Colonic mucosa (tissue), 4 donors: ENCODE measurements around the gene SNX3. TPM values are rescaled to one million over a fixed set of nuclear protein-coding genes. Genes with fewer than 3 reads are reported as not detected.
"Not testable (repeated sequence)": the region's sequence is repeated elsewhere in the genome, so short reads cannot be mapped to it uniquely, and the experiment has no call there.

Source experiments
- DNase-seq: peaks from one replicate; pipeline ENCODE4 v3.0.0-alpha.2; 2020
- H3K27ac ChIP-seq: fragments of 200-600 bp; one replicate; pipeline ENCODE4 v1.8.0; 2021
- H3K27me3 ChIP-seq: fragments of 200-600 bp; one replicate; pipeline ENCODE4 v1.8.0; 2021
- H3K36me3 ChIP-seq: fragments of 200-600 bp; one replicate; pipeline ENCODE4 v1.8.0; 2021
- H3K4me1 ChIP-seq: fragments of 200-600 bp; one replicate; pipeline ENCODE4 v1.8.0; 2021; ENCODE audit warnings: mild to moderate bottlenecking
- H3K4me3 ChIP-seq: fragments of 200-600 bp; one replicate; pipeline ENCODE4 v1.8.0; 2021
- H3K9ac ChIP-seq, 2 donors: one replicate each; pipeline ENCODE4 v1.7.0; 2013; ENCODE audit warnings: control low read depth in 2 of 2, low read depth in 2 of 2, low read length in 2 of 2
- H3K9me3 ChIP-seq: fragments of 200-600 bp; one replicate; pipeline ENCODE4 v1.8.0; 2021
- CTCF ChIP-seq: fragments of 200-600 bp; IDR thresholded peaks from one replicate; pipeline ENCODE4 v1.8.0; 2022; ENCODE audit warnings: antibody characterized with exemption, mild to moderate bottlenecking
- intact Hi-C: fragments of 100-400 bp; cut with DNase I; formaldehyde crosslinking; loops from one replicate; pipeline ENCODE4 v1.14.1; 2022
- total RNA-seq, 2 donors: library from RNA; stranded (reverse); fragmentation: NEBNext Ultra II Directional in 1 of 2; extraction: Animal tissue kit (Norgen Biotek cat#: 25700) in 1 of 2; gene quantifications; one replicate each; pipeline ENCODE4 v1.2.1, GENCODE V29; 2021
- donor health status: healthy.
- donor health status: DM: no; HTN: no; CAD: no.
- donor health status: DM: no; HTN: no; CAD: no.

The SNX3 gene
- total RNA-seq, 2 donors from 2014 or later: 118 to 143 TPM

GRCh38 chr6:108247965-108248536 lies 12.8 kb downstream of the SNX3 start:
- Histone ChIP-seq H3K4me3 (no peak overlapping the region), H3K9me3 (no peaks in the 10 kb centered on the region), H3K9ac (no peak overlapping the region), H3K27ac (no peak overlapping the region), H3K36me3 (no peaks in the 10 kb centered on the region), H3K27me3 (no peaks in the 10 kb centered on the region), H3K4me1 (no peaks in the 10 kb centered on the region)
- no peak for TF ChIP-seq CTCF
- DNase-seq: no peak
- intact Hi-C loops: no loop called here

DNA sequence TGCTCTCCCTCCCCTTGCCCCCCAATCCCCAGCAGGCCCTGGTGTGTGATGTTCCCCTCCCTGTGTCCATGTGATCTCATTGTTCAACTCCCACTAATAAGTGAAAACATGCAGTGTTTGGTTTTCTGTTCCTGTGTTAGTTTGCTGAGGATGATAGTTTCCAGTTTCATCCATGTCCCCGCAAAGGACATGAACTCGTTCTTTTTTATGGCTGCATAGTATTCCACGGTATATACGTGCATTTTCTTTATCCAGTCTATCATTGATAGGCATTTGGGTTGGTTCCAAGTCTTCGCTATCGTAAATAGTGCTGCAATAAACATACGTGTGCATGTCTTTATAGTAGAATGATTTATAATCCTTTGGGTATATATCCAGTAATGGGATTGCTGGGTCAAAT lies 15.7 kb downstream of the SNX3 start:
- H3K9ac ChIP-seq, intact Hi-C loops, H3K27me3 ChIP-seq, H3K36me3 ChIP-seq, H3K27ac ChIP-seq, H3K4me1 ChIP-seq, H3K4me3 ChIP-seq, H3K9me3 ChIP-seq, DNase-seq: not testable (repeated sequence)

- no peak for TF ChIP-seq CTCF
- no peaks in the 10 kb centered on the region for H3K36me3 ChIP-seq
- H3K9ac ChIP-seq: no peak overlapping the region
- H3K4me3 ChIP-seq: no peak overlapping the region
- H3K9me3 ChIP-seq: no peaks in the 10 kb centered on the region
- H3K27me3 ChIP-seq: no peaks in the 10 kb centered on the region
- no peak overlapping the region for H3K27ac ChIP-seq
- no peak for DNase-seq
- no peaks in the 10 kb centered on the region for H3K4me1 ChIP-seq
- intact Hi-C loops: no loop called here
These were observed 17.0 kb downstream of the SNX3 start for GRCh38 chr6:108243836-108244235.

DNA sequence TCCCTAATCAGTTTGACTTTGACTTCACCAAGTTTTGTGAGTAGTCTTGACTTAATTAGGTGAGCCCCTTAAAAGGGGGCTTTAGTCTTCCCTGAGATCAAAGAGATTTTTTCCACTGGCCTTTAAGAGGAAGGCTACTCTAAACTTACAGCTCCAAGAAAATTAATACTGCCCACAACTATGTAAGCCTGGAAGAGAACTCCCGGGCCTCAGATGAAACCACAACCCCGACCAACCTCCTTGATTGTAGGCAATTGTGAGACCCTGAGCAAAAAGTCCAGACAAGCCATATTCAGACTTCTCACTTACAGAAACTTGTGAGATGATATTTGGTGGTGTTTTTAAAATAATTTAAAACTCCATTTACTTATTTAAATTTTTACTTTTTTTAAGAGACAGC lies 18.1 kb downstream of the SNX3 start:
- H3K27ac ChIP-seq: no peak overlapping the region
- TF ChIP-seq CTCF: no peak
- H3K4me3 ChIP-seq: no peak overlapping the region
- DNase-seq: no peak
- no peaks in the 10 kb centered on the region for H3K36me3 ChIP-seq
- H3K27me3 ChIP-seq: no peaks in the 10 kb centered on the region
- H3K4me1 ChIP-seq: no peaks in the 10 kb centered on the region
- H3K9me3 ChIP-seq: no peaks in the 10 kb centered on the region
- intact Hi-C loops: no loop called here
- H3K9ac ChIP-seq: no peak overlapping the region

DNA sequence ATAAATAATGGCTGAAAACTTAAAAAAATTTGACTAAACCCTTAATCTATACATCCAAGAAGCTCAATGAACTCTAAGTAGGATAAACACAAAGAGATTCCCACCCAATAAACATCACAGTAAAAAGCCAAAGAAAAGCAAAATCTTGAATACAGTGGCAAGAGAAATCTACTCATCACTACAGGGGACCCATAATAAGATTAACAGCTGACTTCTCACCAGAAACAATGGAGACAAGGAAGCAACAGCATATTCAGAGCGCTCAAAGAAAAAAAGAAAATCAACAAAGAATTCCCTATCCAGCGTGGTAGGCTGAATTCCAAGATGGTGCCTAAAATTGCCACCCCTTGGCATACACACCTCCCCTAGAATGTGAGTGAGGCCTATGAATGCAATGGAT lies 18.6 kb downstream of the SNX3 start:
- H3K36me3 ChIP-seq: no peaks in the 10 kb centered on the region
- no peak overlapping the region for H3K27ac ChIP-seq
- intact Hi-C loops: no loop called here
- no peak overlapping the region for H3K9ac ChIP-seq
- H3K27me3 ChIP-seq: no peaks in the 10 kb centered on the region
- no peaks in the 10 kb centered on the region for H3K4me1 ChIP-seq
- DNase-seq: no peak
- H3K4me3 ChIP-seq: no peak overlapping the region
- TF ChIP-seq CTCF: no peak
- no peaks in the 10 kb centered on the region for H3K9me3 ChIP-seq

DNA sequence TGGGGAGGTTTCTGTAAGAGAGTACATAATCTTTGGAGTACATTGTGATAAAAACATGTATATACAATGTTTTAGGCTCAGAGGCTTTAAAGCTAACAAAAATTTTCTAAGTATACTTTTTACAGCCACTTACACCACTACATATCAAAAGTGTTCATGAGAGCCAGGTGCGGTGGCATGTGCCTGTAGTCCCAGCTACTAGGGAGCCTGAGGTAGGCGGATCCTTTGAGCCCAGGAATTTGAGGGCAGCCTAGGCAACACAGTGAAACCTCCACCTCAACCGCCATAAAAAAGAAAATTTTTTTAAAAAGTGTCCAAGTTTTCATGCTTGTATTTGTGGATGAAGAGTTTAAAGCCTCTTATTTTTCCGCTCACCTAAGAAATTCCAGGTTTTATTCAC lies 22.5 kb downstream of the SNX3 start:
- H3K36me3 ChIP-seq: no peaks in the 10 kb centered on the region
- no peak overlapping the region for H3K9ac ChIP-seq
- no peak overlapping the region for H3K4me3 ChIP-seq
- no peak overlapping the region for H3K27ac ChIP-seq
- no peak for TF ChIP-seq CTCF
- H3K27me3 ChIP-seq: no peaks in the 10 kb centered on the region
- intact Hi-C loops: no loop called here
- no peak for DNase-seq
- no peaks in the 10 kb centered on the region for H3K4me1 ChIP-seq
- H3K9me3 ChIP-seq: no peaks in the 10 kb centered on the region
